CD4-positive, alpha-beta T cell (primary cell): ENCODE measurements around the gene CFAP61. TPM values are rescaled to one million over a fixed set of nuclear protein-coding genes. Genes with fewer than 3 reads are reported as not detected.
A peak's percentile ranks its signal among the peaks of the same experiment; 100 is the strongest.

Experiments
- ATAC-seq: fragments of 200-7000 bp; cut with Tn5 transposase; one replicate; pipeline ENCODE4 v1.10.0; 2022; ENCODE audit warnings: mild to moderate bottlenecking; ENCODE audit not compliant: poor library complexity
- CTCF ChIA-PET: fragments of 350-600 bp; sonication (Branson Sonifier 250); formaldehyde crosslinking; loops from one replicate; lab custom pipeline; 2021; ENCODE audit warnings: antibody characterized with exemption, inconsistent platforms; lab: Charles Lee
- POLR2A ChIA-PET: fragments of 350-600 bp; sonication (Branson Sonifier 250); formaldehyde crosslinking; loops from one replicate; lab custom pipeline; 2021; ENCODE audit warnings: antibody characterized with exemption, inconsistent platforms; lab: Charles Lee
- DNase-seq, 14 experiments: peaks; one replicate each; pipeline ENCODE4 v3.0.0-alpha.2; 2013 to 2020; ENCODE audit warnings: mixed read lengths in 2 of 14
- H3K27ac ChIP-seq, 2 donors: one replicate each; pipeline versions ENCODE4 v1.5.1 to v1.7.0; 2013; ENCODE audit warnings: low read length in 2 of 2, low read depth in 1 of 2, mild to moderate bottlenecking in 1 of 2
- H3K27me3 ChIP-seq, 2 experiments: 1 replicate in 1 of 2; 2 replicates in 1 of 2; pipeline versions ENCODE4 v1.6.1 to v1.7.0; 2013; ENCODE audit warnings: low read length in 2 of 2, control low read depth in 1 of 2, mild to moderate bottlenecking in 1 of 2, moderate library complexity in 1 of 2; ENCODE audit not compliant: insufficient read depth in 2 of 2, control insufficient read depth in 1 of 2
- H3K36me3 ChIP-seq: one replicate; pipeline ENCODE4 v1.6.1; 2013; ENCODE audit warnings: low read length, control low read depth; ENCODE audit not compliant: insufficient read depth
- H3K4me1 ChIP-seq: one replicate; pipeline ENCODE4 v1.6.1; 2013; ENCODE audit warnings: low read length, control low read depth; ENCODE audit not compliant: insufficient read depth
- H3K4me3 ChIP-seq: one replicate; pipeline ENCODE4 v1.5.1; 2013; ENCODE audit warnings: mild to moderate bottlenecking, low read length, moderate library complexity
- H3K9me3 ChIP-seq, 2 experiments: 1 replicate in 1 of 2; 2 replicates in 1 of 2; pipeline versions ENCODE4 v1.6.1 to v1.7.0; 2013; ENCODE audit warnings: low read length in 2 of 2, mild to moderate bottlenecking in 2 of 2, control low read depth in 1 of 2, moderate library complexity in 1 of 2; ENCODE audit not compliant: control insufficient read depth in 1 of 2, insufficient read depth in 1 of 2
- H3K27ac Mint-ChIP-seq: one replicate; pipeline ENCODE4 v1.8.0; 2020; ENCODE audit warnings: mixed read lengths
- H3K27me3 Mint-ChIP-seq: one replicate; pipeline ENCODE4 v1.8.0; 2021; ENCODE audit warnings: mixed read lengths
- H3K36me3 Mint-ChIP-seq: one replicate; pipeline ENCODE4 v1.8.0; 2021; ENCODE audit warnings: low read depth, mixed read lengths
- H3K4me1 Mint-ChIP-seq: one replicate; pipeline ENCODE4 v1.8.0; 2021; ENCODE audit warnings: low read depth, mixed read lengths
- H3K4me3 Mint-ChIP-seq: one replicate; pipeline ENCODE4 v1.8.0; 2020; ENCODE audit warnings: mild to moderate bottlenecking, mixed read lengths
- H3K9me3 Mint-ChIP-seq: one replicate; pipeline ENCODE4 v1.8.0; 2020; ENCODE audit warnings: mixed read lengths
- CTCF ChIP-seq: fragments of 200-600 bp; IDR thresholded peaks from one replicate; pipeline ENCODE4 v1.8.0; 2022; ENCODE audit warnings: antibody characterized with exemption, mild to moderate bottlenecking
- intact Hi-C, 2 experiments: fragments of 100-400 bp; cut with DNase I in 1 of 2; cut with micrococcal nuclease in 1 of 2; formaldehyde crosslinking; loops; one replicate each; pipeline versions ENCODE4 v1.15.1 to v1.9.0; 2023 to 2025; cut with DNase I, micrococcal nuclease
- total RNA-seq, 174 experiments: library from RNA in 2 of 174; stranded (reverse) in 2 of 174; gene quantifications; one replicate each; pipeline ENCODE4 v1.2.3 and lab custom pipeline; 2021 to 2026

The CFAP61 gene
- total RNA-seq, 2 experiments from 2014 or later: not detected

- peaks cover 4 to 12% of the 10 kb centered on the region in 2 experiments for H3K27me3 ChIP-seq
- no peaks in the 10 kb centered on the region for H3K36me3 ChIP-seq
- H3K4me3 ChIP-seq: no peak overlapping the region
- Mint-ChIP-seq H3K4me3 (no peak overlapping the region), H3K27me3 (peaks cover 25% of the 10 kb centered on the region), H3K36me3 (peaks cover 5% of the 10 kb centered on the region), H3K9me3 (no peaks in the 10 kb centered on the region), H3K4me1 (peaks cover 12% of the 10 kb centered on the region), H3K27ac (no peak overlapping the region)
- H3K4me1 ChIP-seq: peaks cover 7% of the 10 kb centered on the region
- no peak for DNase-seq
- intact Hi-C loops: loop anchor here in 1 of 2 experiments (10.0 kb wide), 4 partner anchors 702 to 1728 kb away; partner anchors contain the start of genes RALGAPA2, SMIM26, XRN2 and ZNF133
- ChIA-PET POLR2A (no interaction called here), CTCF (no interaction called here)
- H3K27ac ChIP-seq: no peak overlapping the region
- ATAC-seq: no peak
- TF ChIP-seq CTCF: no peak
- H3K9me3 ChIP-seq: no peaks in the 10 kb centered on the region
Measured at GRCh38 chr20:20012541-20012940, 39.8 kb upstream of the CFAP61 start.

- Histone ChIP-seq H3K4me3 (no peak overlapping the region), H3K27me3 (peaks cover 2 to 4% of the 10 kb centered on the region in 2 experiments), H3K27ac (no peak overlapping the region), H3K9me3 (no peaks in the 10 kb centered on the region), H3K4me1 (peaks cover 28% of the 10 kb centered on the region), H3K36me3 (peaks cover 7% of the 10 kb centered on the region)
- Mint-ChIP-seq H3K27me3 (peaks cover 17% of the 10 kb centered on the region), H3K9me3 (no peaks in the 10 kb centered on the region), H3K36me3 (peaks cover 18% of the 10 kb centered on the region), H3K4me3 (peak overlapping the region; percentile 79), H3K4me1 (peaks cover 32% of the 10 kb centered on the region), H3K27ac (no peak overlapping the region)
- POLR2A ChIA-PET: interaction anchor here (5.0 kb wide), 1 partner anchor 37 kb away, joined by 59 read pairs; the partner anchor contains the start of genes CFAP61 and CRNKL1
- CTCF ChIA-PET: no interaction called here
- intact Hi-C loops: loop anchor here (5.0 to 10.0 kb wide), 5 partner anchors 700 to 1730 kb away; partner anchors contain the start of genes XRN2 (in 2 of the 2), RALGAPA2 (in 1 of the 2), SMIM26 (in 1 of the 2) and ZNF133 (in 1 of the 2)
- TF ChIP-seq CTCF: no peak
- no peak for ATAC-seq
- peak in 4 of 14 experiments; percentile 17 to 42 (median 33) for DNase-seq
Measured at GRCh38 chr20:20014659-20015058, 37.7 kb upstream of the CFAP61 start.

- Mint-ChIP-seq H3K27ac (peak within 1 kb of the TSS; percentile 88), H3K9me3 (no peaks in the 10 kb centered on the region), H3K4me1 (peaks cover 54% of the 10 kb centered on the region), H3K36me3 (peaks cover 35% of the 10 kb centered on the region), H3K4me3 (peak within 1 kb of the TSS; percentile 95), H3K27me3 (no peaks in the 10 kb centered on the region)
- Histone ChIP-seq H3K4me1 (peaks cover 38% of the 10 kb centered on the region), H3K9me3 (no peaks in the 10 kb centered on the region), H3K27me3 (no peaks in the 10 kb centered on the region), H3K36me3 (peaks cover 8% of the 10 kb centered on the region), H3K27ac (peak within 1 kb of the TSS; percentile 32 to 47), H3K4me3 (peak within 1 kb of the TSS; percentile 76)
- intact Hi-C loops: loop anchor here (1.0 to 10.0 kb wide), 6 partner anchors 35 to 1732 kb away; partner anchors contain the start of genes XRN2 (in 2 of the 2), CFAP61 (in 1 of the 2), CRNKL1 (in 1 of the 2) and RALGAPA2 (in 1 of the 2)
- peak; percentile 82 to 95 (median 86) for DNase-seq
- ChIA-PET POLR2A (interaction anchor here (0.6 to 5.0 kb wide), 4 partner anchors 13 to 1286 kb away, joined by 3 to 59 read pairs (median 4); partner anchors contain the start of genes CFAP61, CRNKL1 and XRN2), CTCF (interaction anchor here (1.4 to 2.3 kb wide), 2 partner anchors 10 to 35 kb away, joined by 5 to 24 read pairs; partner anchors contain the start of genes CFAP61 and CRNKL1)
- ATAC-seq: peak; percentile 98
- peak; percentile 75 for TF ChIP-seq CTCF
Measured at GRCh38 chr20:20017001-20017843, 35.1 kb upstream of the CFAP61 start, which contains the start of gene NAA20. NAA20 (plus strand) TSS chr20:20017362; CDS start chr20:20017397, 35 bp downstream.
